Measurements from ENCODE around the gene RAB11FIP4. TPM values are rescaled to one million over a fixed set of nuclear protein-coding genes. Genes with fewer than 3 reads are reported as not detected.

The RAB11FIP4 gene
- total RNA-seq, 1 donor from 2014 or later: 103 TPM

DNA sequence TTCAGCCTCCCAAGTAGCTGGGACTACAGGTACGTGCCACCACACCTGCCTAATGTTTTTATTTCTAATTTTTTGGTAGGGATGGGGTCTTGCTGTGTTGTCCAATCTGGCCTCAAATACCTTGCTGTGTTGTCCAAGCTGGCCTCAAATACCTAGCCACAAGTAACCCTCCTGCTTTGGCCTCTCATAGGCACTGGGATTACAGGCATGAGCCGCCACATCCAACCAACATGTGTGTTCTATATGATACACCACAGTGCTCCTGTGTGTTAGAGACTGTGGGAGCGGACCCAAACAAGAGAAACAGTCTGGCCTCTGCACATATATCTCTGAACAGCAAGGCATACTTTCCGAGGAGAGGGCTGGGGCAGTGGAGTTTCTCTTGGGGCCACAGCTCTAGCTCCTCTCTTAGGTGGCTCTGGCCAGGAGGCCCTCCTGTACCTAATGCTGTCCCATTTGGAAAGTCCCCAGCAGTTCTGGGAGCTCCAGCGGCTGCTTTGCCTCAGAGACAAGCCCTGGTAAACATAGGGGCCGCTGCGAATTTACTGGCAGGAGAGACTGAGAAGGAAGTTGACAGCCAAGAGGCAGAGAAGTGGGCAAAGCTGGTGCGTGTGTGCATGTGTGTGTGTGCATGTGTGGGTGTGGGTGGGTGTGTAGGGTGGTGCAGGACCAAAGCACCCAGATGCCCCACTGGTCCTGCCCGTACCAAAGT lies 95.0 kb downstream of the RAB11FIP4 start:
- peaks cover 6% of the 10 kb centered on the region for H3K9me3 Mint-ChIP-seq (ENCODE audit: unreplicated experiment)
- H3K36me3 Mint-ChIP-seq (ENCODE audit: unreplicated experiment): no peaks in the 10 kb centered on the region
- H3K27me3 Mint-ChIP-seq (ENCODE audit: unreplicated experiment): peaks cover 22% of the 10 kb centered on the region
- peaks cover 22% of the 10 kb centered on the region for H3K4me1 Mint-ChIP-seq (ENCODE audit: low read depth, unreplicated experiment)
- DNase-seq: no peak
- TF ChIP-seq, protein P1, sequence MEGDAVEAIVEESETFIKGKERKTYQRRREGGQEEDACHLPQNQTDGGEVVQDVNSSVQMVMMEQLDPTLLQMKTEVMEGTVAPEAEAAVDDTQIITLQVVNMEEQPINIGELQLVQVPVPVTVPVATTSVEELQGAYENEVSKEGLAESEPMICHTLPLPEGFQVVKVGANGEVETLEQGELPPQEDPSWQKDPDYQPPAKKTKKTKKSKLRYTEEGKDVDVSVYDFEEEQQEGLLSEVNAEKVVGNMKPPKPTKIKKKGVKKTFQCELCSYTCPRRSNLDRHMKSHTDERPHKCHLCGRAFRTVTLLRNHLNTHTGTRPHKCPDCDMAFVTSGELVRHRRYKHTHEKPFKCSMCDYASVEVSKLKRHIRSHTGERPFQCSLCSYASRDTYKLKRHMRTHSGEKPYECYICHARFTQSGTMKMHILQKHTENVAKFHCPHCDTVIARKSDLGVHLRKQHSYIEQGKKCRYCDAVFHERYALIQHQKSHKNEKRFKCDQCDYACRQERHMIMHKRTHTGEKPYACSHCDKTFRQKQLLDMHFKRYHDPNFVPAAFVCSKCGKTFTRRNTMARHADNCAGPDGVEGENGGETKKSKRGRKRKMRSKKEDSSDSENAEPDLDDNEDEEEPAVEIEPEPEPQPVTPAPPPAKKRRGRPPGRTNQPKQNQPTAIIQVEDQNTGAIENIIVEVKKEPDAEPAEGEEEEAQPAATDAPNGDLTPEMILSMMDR (IDR thresholded peaks at IDR 0.05; ENCODE audit: partially characterized antibody, unreplicated experiment): no peak
- peak overlapping the region; percentile 81 for H3K4me3 Mint-ChIP-seq (ENCODE audit: unreplicated experiment)
- no peak overlapping the region for H3K27ac Mint-ChIP-seq (ENCODE audit: unreplicated experiment)

DNA sequence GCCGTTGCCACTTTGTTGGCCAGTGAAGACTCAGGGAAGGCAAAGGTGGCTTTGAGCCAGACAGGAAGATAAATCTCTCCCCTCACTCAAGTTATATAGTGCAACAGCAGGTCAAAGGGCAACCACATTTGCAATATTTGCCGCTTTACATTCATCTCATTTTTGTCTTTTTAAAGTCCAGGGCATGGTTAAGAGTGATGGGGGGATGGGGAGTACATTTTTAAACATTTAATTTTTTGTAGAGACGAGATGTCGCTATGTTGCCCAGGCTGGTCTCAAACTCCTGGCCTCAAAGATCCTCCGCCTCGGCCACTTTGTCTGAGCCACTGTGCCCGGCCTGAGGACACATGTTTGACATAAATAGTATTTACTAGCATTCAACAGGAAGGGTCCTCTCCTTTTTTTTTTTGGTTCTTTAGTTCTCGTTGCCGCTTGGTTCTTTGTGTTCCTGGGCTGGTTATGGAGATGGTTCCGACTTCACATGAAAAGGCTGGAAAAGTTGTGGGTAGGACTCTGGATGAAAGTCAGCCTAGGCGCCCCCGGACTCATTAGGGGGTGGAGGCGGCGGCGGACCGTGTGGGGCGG lies 95.7 kb downstream of the RAB11FIP4 start:
- no peak for DNase-seq
- peaks cover 28% of the 10 kb centered on the region for H3K4me1 Mint-ChIP-seq (ENCODE audit: low read depth, unreplicated experiment)

DNA sequence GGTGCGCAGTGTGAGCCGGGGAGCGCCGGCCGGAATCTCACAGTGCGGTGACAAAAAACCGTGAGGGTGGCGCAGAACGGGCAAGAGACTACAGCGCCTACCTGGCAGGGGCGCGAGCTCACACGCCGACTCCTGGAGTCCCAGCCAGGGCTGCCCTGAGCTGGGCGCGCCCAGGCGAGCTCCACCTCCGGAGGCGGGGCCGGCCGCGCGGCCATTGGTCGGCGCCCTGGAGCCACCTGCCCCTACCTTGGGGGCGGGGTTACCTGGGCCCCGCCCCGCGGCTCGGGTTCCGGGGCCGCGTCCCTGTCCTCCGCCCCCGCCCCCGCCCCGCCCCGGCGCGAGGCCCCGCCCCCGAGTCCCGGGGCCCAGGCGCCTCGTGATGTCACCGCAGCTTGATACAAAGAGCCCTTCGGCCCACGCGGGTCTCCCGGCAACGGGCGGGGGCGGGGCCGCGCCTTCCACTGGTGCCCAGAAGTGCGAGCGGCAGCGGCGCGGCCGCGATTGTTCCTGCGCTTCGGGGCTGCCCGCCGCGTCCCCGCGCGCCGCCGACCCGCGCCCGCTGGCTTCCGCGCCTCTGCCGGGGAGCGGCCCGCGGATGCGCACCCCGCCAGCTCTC lies 96.3 kb downstream of the RAB11FIP4 start:
- DNase-seq: peak; percentile 63
- TF ChIP-seq, protein P1 (IDR thresholded peaks at IDR 0.05; ENCODE audit: partially characterized antibody, unreplicated experiment): no peak
- peaks cover 30% of the 10 kb centered on the region for H3K4me1 Mint-ChIP-seq (ENCODE audit: low read depth, unreplicated experiment)
- H3K27ac Mint-ChIP-seq (ENCODE audit: unreplicated experiment): no peak overlapping the region
- H3K4me3 Mint-ChIP-seq (ENCODE audit: unreplicated experiment): peak overlapping the region; percentile 81
- H3K9me3 Mint-ChIP-seq (ENCODE audit: unreplicated experiment): peaks cover 6% of the 10 kb centered on the region
- peaks cover 24% of the 10 kb centered on the region for H3K27me3 Mint-ChIP-seq (ENCODE audit: unreplicated experiment)
- H3K36me3 Mint-ChIP-seq (ENCODE audit: unreplicated experiment): no peaks in the 10 kb centered on the region

More for the DNA sequence above, 95.7 kb downstream of the RAB11FIP4 start:
- TF ChIP-seq, protein P1 (IDR thresholded peaks at IDR 0.05; ENCODE audit: partially characterized antibody, unreplicated experiment): no peak
- peaks cover 24% of the 10 kb centered on the region for H3K27me3 Mint-ChIP-seq (ENCODE audit: unreplicated experiment)
- no peaks in the 10 kb centered on the region for H3K36me3 Mint-ChIP-seq (ENCODE audit: unreplicated experiment)
- peak overlapping the region; percentile 81 for H3K4me3 Mint-ChIP-seq (ENCODE audit: unreplicated experiment)
- H3K9me3 Mint-ChIP-seq (ENCODE audit: unreplicated experiment): peaks cover 6% of the 10 kb centered on the region
- peak overlapping the region; percentile 67 for H3K27ac Mint-ChIP-seq (ENCODE audit: unreplicated experiment)

DNA sequence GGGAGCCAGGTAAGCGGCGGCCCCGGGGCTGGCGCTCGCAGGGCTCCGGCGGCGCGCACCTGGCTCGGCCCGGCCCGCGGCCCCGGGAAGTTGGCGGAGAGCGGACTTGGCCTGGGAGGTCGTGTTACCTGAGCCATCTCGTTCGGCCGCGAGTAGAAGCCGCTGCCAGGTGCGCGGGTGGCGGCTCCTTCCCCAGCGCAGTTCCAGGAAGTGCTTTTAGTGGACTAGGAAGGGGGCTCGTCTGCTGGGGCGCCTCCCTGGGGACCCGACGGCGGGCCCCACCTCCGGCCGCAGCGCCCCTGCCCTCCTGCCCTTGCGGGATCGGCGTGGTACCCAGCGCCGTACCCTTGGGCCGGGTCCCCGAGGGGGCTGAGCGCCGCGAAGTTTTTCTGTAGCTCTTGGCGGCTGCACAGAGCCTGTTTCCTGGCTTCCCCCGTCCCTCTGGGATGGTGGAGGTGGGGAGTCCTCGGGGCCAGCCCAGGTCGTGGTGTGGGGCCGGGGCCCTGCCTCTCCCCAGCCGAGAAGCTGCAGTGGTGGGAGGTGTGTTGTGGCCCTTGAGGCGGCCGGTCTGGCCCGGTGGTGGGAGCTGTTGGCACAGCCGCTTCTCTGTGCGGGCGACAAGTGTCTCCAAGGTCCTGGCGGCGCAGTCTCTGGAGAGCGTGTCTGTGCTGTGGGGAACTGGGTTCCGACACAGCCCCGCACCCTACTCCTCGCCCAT lies 96.9 kb downstream of the RAB11FIP4 start:
- DNase-seq: no peak
- peaks cover 30% of the 10 kb centered on the region for H3K4me1 Mint-ChIP-seq (ENCODE audit: low read depth, unreplicated experiment)
- H3K27ac Mint-ChIP-seq (ENCODE audit: unreplicated experiment): no peak overlapping the region
- TF ChIP-seq, protein P1 (IDR thresholded peaks at IDR 0.05; ENCODE audit: partially characterized antibody, unreplicated experiment): no peak
- peak overlapping the region; percentile 81 for H3K4me3 Mint-ChIP-seq (ENCODE audit: unreplicated experiment)
- H3K36me3 Mint-ChIP-seq (ENCODE audit: unreplicated experiment): no peaks in the 10 kb centered on the region
- H3K27me3 Mint-ChIP-seq (ENCODE audit: unreplicated experiment): peaks cover 24% of the 10 kb centered on the region
- H3K9me3 Mint-ChIP-seq (ENCODE audit: unreplicated experiment): peaks cover 6% of the 10 kb centered on the region

Data from glutamatergic neuron (in vitro differentiated cells).